ENCODE results near the gene ENSA.
"Not testable (repeated sequence)": the region's sequence is repeated elsewhere in the genome, so short reads cannot be mapped to it uniquely, and the experiment has no call there.

The ENSA gene

GRCh38 chr1:150576367-150576711, 53.1 kb downstream of the ENSA start:
- Histone ChIP-seq H3K36me3 (peaks cover 79% of the 10 kb centered on the region), H3K27me3 (no peaks in the 10 kb centered on the region), H3K9me3 (no peaks in the 10 kb centered on the region), H3K4me3 (ENCODE audit: low read depth in 1 of 2, low read length in 1 of 2) (peak overlapping the region; percentile 80 to 97), H3K27ac (peak overlapping the region; percentile 100), H3K4me1 (ENCODE audit: control insufficient read depth in 1 of 2, insufficient read depth in 1 of 2, low read depth in 1 of 2, low read length in 1 of 2) (peaks cover 57 to 61% of the 10 kb centered on the region in 2 experiments)
- no peak for TF ChIP-seq CTCF (IDR thresholded peaks at IDR 0.05)

GRCh38 chr1:150575518-150576366, 53.7 kb downstream of the ENSA start:
- TF ChIP-seq CTCF (IDR thresholded peaks at IDR 0.05) = no peak

GRCh38 chr1:150575072-150575489, 54.3 kb downstream of the ENSA start:
- Histone ChIP-seq H3K36me3 (peaks cover 91% of the 10 kb centered on the region), H3K27ac (peak overlapping the region; percentile 100), H3K27me3 (no peaks in the 10 kb centered on the region), H3K4me3 (ENCODE audit: low read depth in 1 of 2, low read length in 1 of 2) (peak overlapping the region; percentile 80 to 97), H3K9me3 (no peaks in the 10 kb centered on the region), H3K4me1 (ENCODE audit: control insufficient read depth in 1 of 2, insufficient read depth in 1 of 2, low read depth in 1 of 2, low read length in 1 of 2) (peaks cover 59 to 63% of the 10 kb centered on the region in 2 experiments)
- TF ChIP-seq CTCF (IDR thresholded peaks at IDR 0.05) = no peak

More at GRCh38 chr1:150575518-150576366, 53.7 kb downstream of the ENSA start:
- peak overlapping the region; percentile 80 to 97 for H3K4me3 ChIP-seq (ENCODE audit: low read depth in 1 of 2, low read length in 1 of 2)
- H3K4me1 ChIP-seq (ENCODE audit: control insufficient read depth in 1 of 2, insufficient read depth in 1 of 2, low read depth in 1 of 2, low read length in 1 of 2) = peaks cover 58 to 62% of the 10 kb centered on the region in 2 experiments
- H3K27me3 ChIP-seq = no peaks in the 10 kb centered on the region
- peaks cover 85% of the 10 kb centered on the region for H3K36me3 ChIP-seq
- H3K9me3 ChIP-seq = no peaks in the 10 kb centered on the region
- peak overlapping the region; percentile 100 for H3K27ac ChIP-seq

- H3K4me1 ChIP-seq (ENCODE audit: control insufficient read depth in 1 of 2, insufficient read depth in 1 of 2, low read depth in 1 of 2, low read length in 1 of 2) = peaks cover 63 to 65% of the 10 kb centered on the region in 2 experiments
- H3K27ac ChIP-seq = peak overlapping the region; percentile 100
- H3K27me3 ChIP-seq = no peaks in the 10 kb centered on the region
- no peak for TF ChIP-seq CTCF (IDR thresholded peaks at IDR 0.05)
- H3K4me3 ChIP-seq (ENCODE audit: low read depth in 1 of 2, low read length in 1 of 2) = peak overlapping the region; percentile 80 to 97
- no peaks in the 10 kb centered on the region for H3K9me3 ChIP-seq
- peaks cover 97% of the 10 kb centered on the region for H3K36me3 ChIP-seq
Observed at GRCh38 chr1:150574260-150575071, 54.9 kb downstream of the ENSA start.

GRCh38 chr1:150573648-150574071, 55.8 kb downstream of the ENSA start:
- H3K9me3 ChIP-seq, H3K27me3 ChIP-seq: not testable (repeated sequence)
- Histone ChIP-seq H3K36me3 (peaks cover 100% of the 10 kb centered on the region), H3K4me1 (ENCODE audit: control insufficient read depth in 1 of 2, insufficient read depth in 1 of 2, low read depth in 1 of 2, low read length in 1 of 2) (peaks cover 71 to 73% of the 10 kb centered on the region in 2 experiments), H3K27ac (peak overlapping the region; percentile 100), H3K4me3 (ENCODE audit: low read depth in 1 of 2, low read length in 1 of 2) (peak overlapping the region; percentile 80 to 97)
